SK-N-SH (cell line): ENCODE results near the gene MYO18B.

Source experiments
- CHD2 ChIP-seq: fragments of 150-350 bp; IDR thresholded peaks from 2 replicates; pipeline ENCODE4 v1.6.1; 2018; ENCODE audit warnings: low read length; ENCODE audit not compliant: partially characterized antibody
- CTCF ChIP-seq: fragments of 200-600 bp; sonication (generic); IDR thresholded peaks from 2 replicates; pipeline ENCODE4 v1.6.1; 2017; ENCODE audit warnings: antibody characterized with exemption, mild to moderate bottlenecking, moderate library complexity
- ELF1 ChIP-seq: IDR thresholded peaks from 2 replicates; pipeline ENCODE4 v1.4.0; 2012
- EZH2phosphoT487 ChIP-seq: fragments of 200-600 bp; sonication (generic); IDR thresholded peaks from 2 replicates; pipeline ENCODE4 v1.6.1; 2017; ENCODE audit warnings: low read depth, mixed run types, mild to moderate bottlenecking, antibody characterized with exemption, moderate library complexity, borderline replicate concordance
- GABPA ChIP-seq: IDR thresholded peaks from 2 replicates; pipeline ENCODE4 v1.4.0; 2012; ENCODE audit warnings: low read depth, mild to moderate bottlenecking
- RAD21 ChIP-seq: IDR thresholded peaks from 2 replicates; pipeline ENCODE4 v1.6.1; 2012; ENCODE audit warnings: mild to moderate bottlenecking, low read length
- REST ChIP-seq: IDR thresholded peaks from 2 replicates; pipeline ENCODE4 v1.6.1; 2012; ENCODE audit warnings: mild to moderate bottlenecking, low read depth, low read length, moderate library complexity
- SIN3A ChIP-seq: IDR thresholded peaks from 2 replicates; pipeline ENCODE4 v1.6.1; 2012; ENCODE audit warnings: low read depth, mild to moderate bottlenecking, low read length, moderate library complexity, borderline replicate concordance
- SMC3 ChIP-seq: IDR thresholded peaks from 2 replicates; pipeline ENCODE4 v1.6.1; 2012; ENCODE audit warnings: low read depth, low read length, improper control_type of control experiment
- TAF1 ChIP-seq: IDR thresholded peaks from 2 replicates; pipeline ENCODE4 v1.6.1; 2012; ENCODE audit warnings: low read depth, mild to moderate bottlenecking, low read length, moderate library complexity, borderline replicate concordance
- TCF12 ChIP-seq: IDR thresholded peaks from 2 replicates; pipeline ENCODE4 v1.4.0; 2012
- USF1 ChIP-seq: IDR thresholded peaks from 2 replicates; pipeline ENCODE4 v1.4.0; 2012; ENCODE audit warnings: low read depth, borderline replicate concordance
- YY1 ChIP-seq: IDR thresholded peaks from 2 replicates; pipeline ENCODE4 v1.4.0; 2012; ENCODE audit warnings: low read depth, mild to moderate bottlenecking

GRCh38 chr22:25766418-25766817, 24.4 kb downstream of the MYO18B start:
- no peak for TF ChIP-seq SIN3A
- TF ChIP-seq CHD2 = no peak
- TF ChIP-seq CTCF = no peak
- no peak for TF ChIP-seq USF1
- no peak for TF ChIP-seq TAF1
- TF ChIP-seq YY1 = no peak
- TF ChIP-seq ELF1 = no peak
- TF ChIP-seq REST = no peak
- TF ChIP-seq TCF12 = no peak
- TF ChIP-seq SMC3 = no peak
- TF ChIP-seq EZH2phosphoT487 = no peak
- TF ChIP-seq RAD21 = no peak
- no peak for TF ChIP-seq GABPA
